ENCODE measurements around the gene INS. TPM values are rescaled to one million over a fixed set of nuclear protein-coding genes. Genes with fewer than 3 reads are reported as not detected.
"Not testable (repeated sequence)": the region's sequence is repeated elsewhere in the genome, so short reads cannot be mapped to it uniquely, and the experiment has no call there.

Gene INS
- total RNA-seq, 3 donors from 2014 or later: not detected

GRCh38 chr11:2179516-2179915 lies 18.5 kb upstream of the INS start:
- H3K36me3 Mint-ChIP-seq (ENCODE audit: insufficient read depth): no peaks in the 10 kb centered on the region
- H3K9me3 Mint-ChIP-seq: no peaks in the 10 kb centered on the region
- peaks cover under 1% of the 10 kb centered on the region for H3K27me3 Mint-ChIP-seq (ENCODE audit: low read depth)

GRCh38 chr11:2178906-2179494 lies 18.0 kb upstream of the INS start:
- Mint-ChIP-seq H3K4me3 (no peak overlapping the region), H3K9me3 (no peaks in the 10 kb centered on the region), H3K4me1 (ENCODE audit: low read depth) (no peaks in the 10 kb centered on the region), H3K36me3 (ENCODE audit: insufficient read depth) (no peaks in the 10 kb centered on the region), H3K27me3 (ENCODE audit: low read depth) (peaks cover 2% of the 10 kb centered on the region)
- no peak for DNase-seq
- no peak for ATAC-seq

More at GRCh38 chr11:2179516-2179915, 18.5 kb upstream of the INS start:
- no peak overlapping the region for H3K4me3 Mint-ChIP-seq
- ATAC-seq: no peak
- no peak for DNase-seq
- H3K4me1 Mint-ChIP-seq (ENCODE audit: low read depth): no peaks in the 10 kb centered on the region

GRCh38 chr11:2178055-2178773 lies 17.2 kb upstream of the INS start:
- not testable (repeated sequence) for H3K4me1 Mint-ChIP-seq (ENCODE audit: low read depth); H3K36me3 Mint-ChIP-seq (ENCODE audit: insufficient read depth); H3K27me3 Mint-ChIP-seq (ENCODE audit: low read depth); ATAC-seq; H3K9me3 Mint-ChIP-seq; DNase-seq; H3K4me3 Mint-ChIP-seq

DNA sequence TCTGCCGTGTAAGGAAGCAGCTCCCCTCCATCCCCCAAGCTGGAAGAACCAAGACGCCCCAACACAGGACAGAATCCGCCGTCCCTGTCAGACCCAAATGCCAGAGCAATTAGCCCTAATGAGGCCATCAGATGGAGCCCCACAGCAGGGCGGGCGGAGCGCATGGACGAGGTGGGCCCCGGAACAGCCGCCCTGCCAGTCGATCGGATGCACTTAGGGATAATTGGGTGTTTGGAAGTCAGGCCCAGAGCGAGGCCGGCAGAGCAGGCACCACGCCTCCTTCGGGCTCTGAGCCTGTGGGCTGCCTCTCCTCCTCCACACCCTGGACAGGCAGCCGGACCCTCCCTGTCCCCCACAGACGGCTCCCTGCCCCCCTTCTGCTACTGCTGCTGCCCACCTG lies 16.1 kb upstream of the INS start:
- H3K27me3 Mint-ChIP-seq (ENCODE audit: low read depth): peaks cover 2% of the 10 kb centered on the region
- no peaks in the 10 kb centered on the region for H3K4me1 Mint-ChIP-seq (ENCODE audit: low read depth)
- no peak for DNase-seq
- H3K4me3 Mint-ChIP-seq: no peak overlapping the region
- no peaks in the 10 kb centered on the region for H3K36me3 Mint-ChIP-seq (ENCODE audit: insufficient read depth)
- ATAC-seq: no peak
- no peaks in the 10 kb centered on the region for H3K9me3 Mint-ChIP-seq

GRCh38 chr11:2176389-2176900 lies 15.4 kb upstream of the INS start:
- no peaks in the 10 kb centered on the region for H3K9me3 Mint-ChIP-seq

DNA sequence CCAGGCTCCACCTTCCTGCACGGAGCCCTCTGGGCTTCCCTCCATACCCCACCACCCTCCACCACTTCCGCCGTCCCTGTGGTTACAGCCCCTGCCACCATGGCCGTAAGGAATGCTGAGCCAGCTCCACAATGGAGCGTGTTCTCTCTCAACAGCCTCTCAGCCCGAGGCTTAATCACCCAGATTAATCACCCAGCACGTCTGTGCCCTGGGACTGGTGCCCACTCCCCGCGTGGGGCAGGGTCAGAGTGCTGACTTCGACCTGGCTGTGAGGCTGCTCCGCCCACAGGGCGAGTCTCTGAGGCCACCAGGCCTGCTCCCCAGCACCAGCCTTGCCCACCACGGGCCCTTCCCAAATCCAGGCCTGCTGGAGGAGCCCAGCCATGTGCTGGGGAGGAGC lies 14.7 kb upstream of the INS start:
- H3K4me3 Mint-ChIP-seq: no peak overlapping the region
- no peaks in the 10 kb centered on the region for H3K36me3 Mint-ChIP-seq (ENCODE audit: insufficient read depth)
- H3K9me3 Mint-ChIP-seq: no peaks in the 10 kb centered on the region
- H3K27me3 Mint-ChIP-seq (ENCODE audit: low read depth): peaks cover 2% of the 10 kb centered on the region
- DNase-seq (no peak), ATAC-seq (no peak)
- H3K4me1 Mint-ChIP-seq (ENCODE audit: low read depth): no peaks in the 10 kb centered on the region

More at GRCh38 chr11:2176389-2176900, 15.4 kb upstream of the INS start:
- Mint-ChIP-seq H3K27me3 (ENCODE audit: low read depth) (peaks cover 2% of the 10 kb centered on the region), H3K4me1 (ENCODE audit: low read depth) (no peaks in the 10 kb centered on the region), H3K4me3 (no peak overlapping the region), H3K36me3 (ENCODE audit: insufficient read depth) (no peaks in the 10 kb centered on the region)
- DNase-seq: no peak
- no peak for ATAC-seq

DNA sequence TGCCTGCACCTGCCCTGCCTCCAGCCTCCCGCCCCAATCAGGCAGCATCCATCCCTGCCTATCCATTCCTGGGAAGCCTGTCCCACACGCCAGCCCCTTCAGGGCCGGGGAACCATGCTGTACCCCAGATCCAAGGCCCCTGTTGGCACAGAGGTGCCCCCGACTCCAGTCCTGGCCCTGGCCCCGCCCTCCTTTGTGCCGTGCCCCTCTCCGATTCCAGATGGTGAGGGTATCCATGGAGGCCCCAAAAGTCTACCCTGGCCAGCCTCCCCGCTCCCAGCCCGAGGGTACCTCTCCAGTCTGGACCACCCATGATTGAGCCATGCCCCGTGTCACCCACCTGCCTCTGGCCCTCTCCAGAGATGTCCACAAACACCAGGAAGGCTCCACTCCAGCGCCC lies 13.4 kb upstream of the INS start:
- peaks cover 2% of the 10 kb centered on the region for H3K27me3 Mint-ChIP-seq (ENCODE audit: low read depth)
- H3K36me3 Mint-ChIP-seq (ENCODE audit: insufficient read depth): no peaks in the 10 kb centered on the region
- DNase-seq: no peak
- ATAC-seq: no peak
- no peaks in the 10 kb centered on the region for H3K4me1 Mint-ChIP-seq (ENCODE audit: low read depth)
- no peak overlapping the region for H3K4me3 Mint-ChIP-seq
- no peaks in the 10 kb centered on the region for H3K9me3 Mint-ChIP-seq

DNA sequence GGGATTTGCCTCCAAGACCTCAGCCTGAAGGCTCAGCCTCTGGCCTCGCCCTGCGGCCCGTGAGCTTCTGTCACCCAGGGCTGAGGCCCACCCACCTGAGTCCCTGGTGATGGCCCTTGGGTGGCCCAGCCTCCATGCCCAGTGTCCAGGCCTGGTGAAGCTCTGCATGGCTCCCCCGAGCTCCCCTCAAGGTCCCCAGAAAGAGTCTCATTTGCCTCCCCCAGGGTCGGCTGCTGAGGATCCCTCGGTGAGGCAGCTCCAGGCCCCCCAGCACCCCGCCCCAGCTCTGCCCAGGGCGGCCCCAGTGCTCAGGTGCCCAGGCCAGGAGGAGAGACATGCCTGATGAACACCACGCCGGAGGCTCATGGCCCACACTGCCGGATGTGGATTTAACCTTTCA lies 12.8 kb upstream of the INS start:
- Mint-ChIP-seq H3K27me3 (ENCODE audit: low read depth) (peaks cover 2% of the 10 kb centered on the region), H3K36me3 (ENCODE audit: insufficient read depth) (no peaks in the 10 kb centered on the region), H3K9me3 (no peaks in the 10 kb centered on the region), H3K4me3 (no peak overlapping the region), H3K4me1 (ENCODE audit: low read depth) (no peaks in the 10 kb centered on the region)
- ATAC-seq (no peak), DNase-seq (no peak)

- no peaks in the 10 kb centered on the region for H3K4me1 Mint-ChIP-seq (ENCODE audit: low read depth)
- DNase-seq (no peak), ATAC-seq (no peak)
- no peaks in the 10 kb centered on the region for H3K36me3 Mint-ChIP-seq (ENCODE audit: insufficient read depth)
- no peak overlapping the region for H3K4me3 Mint-ChIP-seq
- no peaks in the 10 kb centered on the region for H3K9me3 Mint-ChIP-seq
- H3K27me3 Mint-ChIP-seq (ENCODE audit: low read depth): peaks cover 2% of the 10 kb centered on the region
Observed at GRCh38 chr11:2173150-2173693, 12.2 kb upstream of the INS start.

DNA sequence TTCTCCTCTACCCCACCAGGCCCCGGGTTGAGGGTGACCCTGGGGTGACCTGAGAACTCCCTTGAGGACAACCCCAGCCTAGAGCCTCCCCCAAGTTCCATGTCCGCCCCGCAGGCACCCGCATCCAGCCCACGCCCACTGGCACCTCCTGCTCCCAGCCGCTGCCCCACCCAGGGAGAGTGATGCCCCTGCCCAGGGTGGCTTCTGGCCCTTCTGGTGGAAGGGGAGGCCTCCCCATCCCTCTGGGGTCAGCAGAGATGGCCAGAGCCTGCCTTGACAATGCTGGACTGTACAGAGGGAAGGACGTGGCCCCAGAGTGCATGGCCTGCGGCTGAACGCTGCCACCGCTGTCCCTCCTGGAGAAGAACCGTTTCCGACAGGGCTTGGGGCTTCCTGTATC lies 11.7 kb upstream of the INS start:
- H3K4me3 Mint-ChIP-seq: no peak overlapping the region
- no peaks in the 10 kb centered on the region for H3K36me3 Mint-ChIP-seq (ENCODE audit: insufficient read depth)
- DNase-seq: no peak
- H3K27me3 Mint-ChIP-seq (ENCODE audit: low read depth): peaks cover 2% of the 10 kb centered on the region
- no peaks in the 10 kb centered on the region for H3K4me1 Mint-ChIP-seq (ENCODE audit: low read depth)
- no peaks in the 10 kb centered on the region for H3K9me3 Mint-ChIP-seq
- no peak for ATAC-seq

DNA sequence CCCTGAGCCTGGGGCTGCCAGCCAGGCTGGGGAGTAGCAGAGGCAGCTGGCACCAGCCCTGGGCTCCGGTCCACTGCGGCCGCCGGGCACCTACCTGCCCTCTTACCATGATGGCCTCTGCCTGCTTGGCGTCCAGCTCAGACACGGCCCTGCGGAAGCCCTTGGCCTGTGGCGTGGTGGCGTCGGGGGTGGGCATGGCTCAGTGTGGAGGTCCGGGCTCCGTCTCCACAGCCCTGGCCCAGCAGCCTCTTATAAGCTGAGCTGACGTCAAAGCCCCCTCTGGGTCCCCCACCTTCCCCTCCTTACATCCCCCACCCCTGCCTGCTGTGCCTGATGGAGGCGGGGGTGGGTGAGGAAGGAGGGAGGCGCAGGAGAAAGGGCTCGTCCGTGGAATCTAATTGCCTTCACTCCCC lies 10.6 kb upstream of the INS start, which contains the start of gene TH:
Gene TH (minus strand): TSS at position 225 of the 413 bp plus-strand sequence. CDS start 29 bp downstream, at position 196.
- Mint-ChIP-seq H3K4me3 (no peak within 1 kb of the TSS), H3K4me1 (ENCODE audit: low read depth) (no peaks in the 10 kb centered on the region)
- no peak for ATAC-seq

DNA sequence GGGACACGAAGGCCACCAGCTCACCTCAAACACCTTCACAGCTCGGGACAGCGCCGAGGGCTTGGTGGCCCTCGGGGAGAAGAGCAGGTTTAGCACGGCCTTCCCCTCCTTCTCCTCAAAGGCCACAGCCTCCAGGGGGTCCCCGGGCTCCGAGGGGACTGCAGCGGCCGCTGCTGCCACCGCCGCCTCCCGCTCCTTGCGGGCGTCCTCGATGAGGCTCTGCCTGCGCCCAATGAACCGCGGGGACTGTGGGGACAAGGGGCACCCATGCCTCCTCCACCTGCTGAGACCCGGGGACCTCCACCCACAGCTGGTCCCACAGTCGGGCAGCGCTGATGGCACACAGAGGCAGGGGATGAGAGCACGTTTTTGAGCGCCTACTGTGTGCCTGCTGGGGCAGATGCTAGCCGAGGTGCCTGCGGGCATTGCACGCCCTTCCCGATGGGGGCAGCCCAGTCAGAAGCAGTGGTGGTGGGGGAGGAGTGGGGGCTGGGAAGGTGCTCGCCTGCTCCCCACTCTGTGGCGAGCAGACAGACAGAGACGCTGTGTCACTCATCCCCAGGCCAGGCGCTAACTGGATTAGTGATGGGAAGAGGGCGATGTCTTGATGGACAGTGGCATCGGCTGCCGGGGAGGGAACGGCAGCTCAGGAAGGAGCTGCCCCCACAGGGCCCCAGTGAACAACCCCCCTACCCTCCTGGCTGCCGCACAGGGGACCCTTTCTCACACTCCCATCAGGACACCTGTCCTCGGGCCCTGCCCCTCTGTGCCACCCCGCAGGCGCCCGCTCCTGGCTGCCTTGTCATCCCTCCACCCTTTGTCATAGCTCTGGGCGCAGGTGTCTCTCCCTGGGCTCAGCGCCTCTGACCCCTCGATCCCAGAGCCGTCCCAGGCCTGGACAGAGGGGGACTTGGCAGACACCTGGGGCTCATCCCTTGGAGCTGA lies 8.9 kb upstream of the INS start:
- DNase-seq (no peak), ATAC-seq (no peak)
- H3K4me1 Mint-ChIP-seq (ENCODE audit: low read depth): no peaks in the 10 kb centered on the region
- H3K27me3 Mint-ChIP-seq (ENCODE audit: low read depth): peaks cover 8% of the 10 kb centered on the region
- no peak overlapping the region for H3K4me3 Mint-ChIP-seq
- H3K36me3 Mint-ChIP-seq (ENCODE audit: insufficient read depth): no peaks in the 10 kb centered on the region
- H3K9me3 Mint-ChIP-seq: no peaks in the 10 kb centered on the region

More for the DNA sequence above, 10.6 kb upstream of the INS start, which contains the start of gene TH:
- H3K27me3 Mint-ChIP-seq (ENCODE audit: low read depth): peaks cover 2% of the 10 kb centered on the region
- no peak for DNase-seq
- no peaks in the 10 kb centered on the region for H3K9me3 Mint-ChIP-seq
- H3K36me3 Mint-ChIP-seq (ENCODE audit: insufficient read depth): no peaks in the 10 kb centered on the region

DNA sequence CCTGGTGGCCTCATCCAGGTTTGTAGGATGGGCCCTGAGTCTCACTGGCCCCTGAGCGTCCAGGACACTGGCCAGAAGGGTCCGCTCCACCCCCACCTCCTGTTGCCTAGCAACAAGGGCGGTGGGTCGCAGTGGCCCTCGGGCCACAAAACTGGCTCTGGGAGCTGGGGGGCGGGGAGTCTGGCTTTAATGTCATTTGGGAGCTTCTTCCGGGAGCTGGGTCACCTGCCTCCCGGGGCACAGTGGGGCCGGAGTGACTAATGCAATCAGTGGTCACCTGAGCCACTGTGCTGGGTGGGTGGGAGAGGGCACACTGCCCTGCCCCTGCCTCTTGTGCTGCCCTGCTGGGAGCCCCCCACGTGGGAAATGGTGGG lies 8.0 kb upstream of the INS start:
- DNase-seq: no peak
- no peaks in the 10 kb centered on the region for H3K4me1 Mint-ChIP-seq (ENCODE audit: low read depth)
- H3K27me3 Mint-ChIP-seq (ENCODE audit: low read depth): peaks cover 9% of the 10 kb centered on the region
- H3K36me3 Mint-ChIP-seq (ENCODE audit: insufficient read depth): no peaks in the 10 kb centered on the region
- no peaks in the 10 kb centered on the region for H3K9me3 Mint-ChIP-seq
- no peak for ATAC-seq
- H3K4me3 Mint-ChIP-seq: no peak overlapping the region

Measured in activated T-cell treated with anti-CD3 and anti-CD28 coated beads, Interleukin-2, amount 50 U/mL, for 4 hours (primary cell).